Measurements from ENCODE around the gene TAOK1.

Gene TAOK1

DNA sequence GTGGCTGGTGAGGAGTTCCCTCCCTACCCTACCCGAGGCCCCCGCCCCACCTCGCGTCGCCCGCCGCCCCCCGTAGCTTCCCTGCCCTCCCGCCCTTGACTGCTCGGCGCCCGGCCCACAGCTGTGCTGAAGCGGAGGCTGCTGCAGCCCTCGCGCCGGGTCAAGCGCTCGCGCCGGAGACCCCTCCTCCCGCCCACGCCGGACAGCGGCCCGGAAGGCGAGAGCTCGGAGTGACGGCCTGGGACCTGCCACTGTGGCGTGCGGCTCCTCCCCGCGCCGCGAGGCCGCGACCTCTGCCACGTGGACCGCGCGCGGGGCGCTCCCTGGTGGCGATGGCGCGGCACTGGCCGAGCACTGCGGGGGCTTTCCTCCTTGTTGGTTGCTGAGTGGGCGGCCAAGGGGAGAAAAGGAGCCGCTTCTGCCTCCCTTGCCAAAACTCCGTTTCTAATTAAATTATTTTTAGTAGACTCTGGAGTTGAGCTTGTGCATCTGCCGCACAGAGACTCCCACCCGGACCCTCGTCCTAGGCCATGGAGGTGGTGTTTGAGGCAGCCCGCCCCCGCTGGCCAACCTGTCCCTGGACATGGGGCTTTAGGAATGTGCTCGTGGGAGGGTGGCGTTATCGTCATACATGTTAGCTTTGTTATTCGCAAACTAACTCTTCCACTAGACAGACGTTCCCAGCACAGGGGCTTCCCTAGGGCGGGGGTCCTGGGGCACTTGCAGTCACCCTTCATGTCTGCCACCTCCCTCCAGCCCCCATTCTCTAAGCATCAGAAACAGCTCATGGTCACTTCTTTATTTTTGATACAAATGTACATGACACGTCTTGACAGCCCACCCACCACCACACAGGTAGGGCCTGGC lies 182.8 kb downstream of the TAOK1 start:
- DNase-seq: no peak

DNA sequence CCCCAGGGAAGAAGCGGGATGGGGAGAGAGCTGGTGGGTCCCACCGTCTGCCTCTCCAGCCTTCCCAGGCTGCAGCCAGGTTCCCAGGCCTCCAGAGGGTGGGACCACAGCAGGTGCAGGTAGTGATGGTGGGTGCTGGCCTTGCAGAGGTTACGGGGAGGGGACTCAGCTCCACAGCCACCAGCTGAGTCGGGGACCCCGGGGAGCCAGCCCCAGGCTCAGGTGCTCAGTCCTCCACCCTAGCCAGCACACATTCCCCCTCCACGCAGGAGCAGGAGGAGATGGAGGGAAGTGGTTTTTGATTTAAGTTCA lies 183.4 kb downstream of the TAOK1 start:
- no peak for DNase-seq

DNA sequence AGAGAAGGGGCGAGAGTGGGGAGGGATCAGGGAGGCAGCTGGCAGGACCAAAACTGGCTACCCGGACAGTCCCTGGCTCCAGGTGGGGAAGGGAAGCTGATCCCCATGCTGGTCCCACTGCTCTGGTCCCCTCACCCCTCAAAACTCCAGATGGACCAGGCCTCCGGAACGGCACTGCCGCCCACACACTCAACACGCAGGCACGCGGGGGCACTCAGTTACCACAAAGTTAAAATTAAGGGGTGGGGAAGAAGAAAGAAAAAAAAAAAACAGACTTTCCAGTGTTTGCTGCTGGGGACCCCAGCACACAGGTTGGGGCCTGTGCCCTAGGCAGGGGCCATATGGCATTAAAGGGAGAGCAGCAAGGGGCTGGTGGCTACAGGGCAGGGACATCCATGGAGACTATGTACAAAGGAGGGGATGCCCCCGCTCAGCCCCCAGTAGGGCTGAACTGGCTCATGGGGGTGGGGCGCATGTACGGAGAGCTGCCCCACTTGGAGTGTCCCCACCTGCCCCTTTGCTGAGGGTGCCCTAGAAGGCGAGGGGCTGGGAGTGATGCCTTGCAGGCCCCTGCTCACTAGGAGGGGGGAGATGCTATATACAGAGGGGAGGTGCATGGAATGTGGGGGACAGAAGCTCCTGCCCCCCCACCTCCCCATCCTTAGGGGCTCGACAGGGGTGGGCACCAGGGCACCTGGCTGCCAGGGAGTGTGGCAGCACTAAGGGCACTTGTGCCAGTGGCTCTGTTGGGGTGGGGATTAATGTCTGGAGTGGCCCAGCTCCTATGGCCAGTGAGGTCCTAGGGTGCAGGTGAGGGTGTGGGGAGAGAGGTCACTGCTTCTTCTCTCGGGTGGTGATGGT lies 183.9 kb downstream of the TAOK1 start:
- no peak for DNase-seq

DNA sequence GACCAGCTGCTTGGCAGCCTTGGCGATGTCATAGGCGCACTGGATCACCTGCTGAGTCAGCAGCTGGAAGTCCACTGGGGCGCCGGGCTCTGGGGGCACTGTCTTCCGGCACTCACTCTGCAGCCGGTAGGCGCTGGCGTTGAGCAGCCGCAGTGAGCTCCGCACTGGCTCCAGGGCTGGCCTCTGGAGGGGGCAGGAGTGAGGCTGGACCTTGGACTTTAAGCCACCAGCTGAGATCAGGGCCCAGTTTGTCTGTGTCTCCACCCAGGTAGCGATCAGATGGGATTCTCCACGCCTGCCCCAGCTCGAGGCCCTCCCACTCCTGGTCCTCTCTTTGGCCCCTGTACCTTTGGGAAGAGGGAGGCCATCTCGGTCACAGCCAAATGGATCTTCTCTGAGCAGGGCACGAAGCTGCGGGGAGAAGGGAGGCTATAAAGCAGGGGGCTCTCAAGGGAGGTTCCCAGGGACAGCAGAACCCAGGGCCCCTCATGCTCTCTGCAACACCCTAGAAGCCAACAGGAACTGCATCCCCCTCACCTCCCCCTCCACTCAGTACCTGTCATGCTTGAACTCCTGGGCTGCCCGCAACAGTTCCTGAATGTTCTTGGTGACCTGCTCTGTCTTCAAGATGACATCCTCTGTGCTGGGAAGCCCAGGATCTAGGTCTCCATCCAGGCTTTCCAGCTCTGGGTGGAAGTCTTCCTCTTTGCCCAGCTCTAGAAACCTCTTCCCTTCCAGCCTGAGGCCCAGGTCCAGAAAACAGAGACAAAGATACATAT lies 184.8 kb downstream of the TAOK1 start:
- no peak for DNase-seq

DNA sequence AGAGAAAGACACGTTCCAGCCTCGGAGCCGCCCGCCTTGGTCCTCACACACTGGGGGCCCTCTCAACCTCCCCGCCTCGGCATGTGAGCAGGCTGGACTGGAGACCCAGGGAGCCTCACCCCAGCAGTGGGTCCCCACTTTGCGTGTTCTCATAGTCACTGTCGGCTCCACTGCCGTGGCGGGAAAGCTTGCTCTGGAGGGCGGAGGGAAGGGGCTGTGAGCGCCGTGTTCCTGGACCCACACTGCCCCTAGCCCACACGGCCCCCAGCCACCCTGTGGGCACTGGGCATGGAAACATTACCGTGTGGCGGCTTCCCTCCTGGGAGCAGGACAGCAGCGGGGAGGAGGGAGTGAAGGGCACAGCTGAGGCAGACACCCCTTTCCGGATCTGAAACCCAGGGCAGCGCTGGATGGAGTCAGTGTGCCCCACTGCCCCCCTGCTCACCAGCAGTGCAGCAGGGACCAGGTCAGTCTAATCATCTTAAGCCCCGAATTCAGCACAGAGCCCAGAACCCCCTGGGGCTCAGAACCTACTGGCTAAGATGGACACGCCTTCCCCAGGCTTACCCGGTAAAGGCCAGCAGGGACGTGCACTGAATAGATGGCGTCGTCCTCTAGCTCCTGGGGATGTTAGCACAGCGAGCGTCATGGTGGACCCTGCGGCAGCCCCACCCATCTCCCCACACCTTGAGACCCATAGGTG lies 185.5 kb downstream of the TAOK1 start:
- DNase-seq: no peak

DNA sequence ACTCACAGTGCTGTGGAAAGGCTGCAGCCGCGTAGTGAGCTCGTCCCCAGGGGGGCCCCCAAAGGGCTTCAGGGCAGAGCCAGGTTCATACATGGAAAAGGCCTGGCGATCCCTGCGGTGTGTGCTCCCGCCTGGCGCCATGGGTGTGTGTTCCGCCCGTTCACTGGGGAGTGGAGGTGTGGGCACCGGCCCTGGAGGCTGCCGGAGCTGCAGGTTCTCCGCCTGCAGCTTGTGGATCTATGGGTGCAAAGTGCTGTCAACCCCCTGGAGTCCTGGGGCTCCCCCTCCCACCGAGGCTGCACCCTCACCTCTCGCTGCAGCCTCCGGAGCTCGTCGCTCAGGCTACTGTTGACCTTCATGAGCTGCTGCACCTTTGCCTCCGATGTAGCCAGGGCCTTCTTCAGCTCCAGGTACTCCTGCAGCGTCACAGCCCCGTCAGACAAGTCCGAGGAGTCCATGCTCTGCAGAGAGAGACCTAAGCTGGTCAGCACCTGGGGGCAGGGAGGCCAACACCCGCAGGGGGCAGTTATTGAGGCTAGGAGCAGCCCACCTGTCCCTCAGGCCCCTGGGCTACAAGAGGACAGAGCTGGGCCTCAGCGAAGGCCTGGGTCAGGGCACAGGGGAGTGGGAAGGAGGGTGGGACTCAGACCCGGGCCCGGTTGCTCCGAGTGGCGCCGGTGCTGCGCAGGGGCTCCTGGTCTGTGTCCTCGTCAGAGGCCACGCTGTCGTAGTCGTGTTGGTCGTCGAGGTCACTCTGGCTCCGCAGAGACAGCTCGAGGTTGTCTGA lies 186.2 kb downstream of the TAOK1 start:
- no peak for DNase-seq

DNA sequence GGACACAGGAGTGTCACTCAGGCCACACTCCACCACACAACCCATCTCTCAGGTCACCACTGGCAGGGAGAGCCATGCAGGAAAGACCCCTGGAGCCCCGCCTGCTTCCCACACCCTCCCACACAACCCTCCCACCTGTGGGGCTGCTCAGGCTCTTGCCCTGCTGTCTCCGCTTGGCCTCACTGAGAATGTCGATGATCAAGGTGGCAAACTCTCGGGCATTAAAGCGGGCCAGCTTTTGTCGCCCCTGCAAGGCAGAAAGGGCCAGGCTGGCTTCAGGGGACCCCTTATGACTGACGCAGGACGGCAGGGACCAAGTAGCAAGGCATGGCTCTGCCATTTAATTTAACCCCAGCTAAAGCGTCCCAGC lies 186.8 kb downstream of the TAOK1 start:
- DNase-seq: no peak

DNA sequence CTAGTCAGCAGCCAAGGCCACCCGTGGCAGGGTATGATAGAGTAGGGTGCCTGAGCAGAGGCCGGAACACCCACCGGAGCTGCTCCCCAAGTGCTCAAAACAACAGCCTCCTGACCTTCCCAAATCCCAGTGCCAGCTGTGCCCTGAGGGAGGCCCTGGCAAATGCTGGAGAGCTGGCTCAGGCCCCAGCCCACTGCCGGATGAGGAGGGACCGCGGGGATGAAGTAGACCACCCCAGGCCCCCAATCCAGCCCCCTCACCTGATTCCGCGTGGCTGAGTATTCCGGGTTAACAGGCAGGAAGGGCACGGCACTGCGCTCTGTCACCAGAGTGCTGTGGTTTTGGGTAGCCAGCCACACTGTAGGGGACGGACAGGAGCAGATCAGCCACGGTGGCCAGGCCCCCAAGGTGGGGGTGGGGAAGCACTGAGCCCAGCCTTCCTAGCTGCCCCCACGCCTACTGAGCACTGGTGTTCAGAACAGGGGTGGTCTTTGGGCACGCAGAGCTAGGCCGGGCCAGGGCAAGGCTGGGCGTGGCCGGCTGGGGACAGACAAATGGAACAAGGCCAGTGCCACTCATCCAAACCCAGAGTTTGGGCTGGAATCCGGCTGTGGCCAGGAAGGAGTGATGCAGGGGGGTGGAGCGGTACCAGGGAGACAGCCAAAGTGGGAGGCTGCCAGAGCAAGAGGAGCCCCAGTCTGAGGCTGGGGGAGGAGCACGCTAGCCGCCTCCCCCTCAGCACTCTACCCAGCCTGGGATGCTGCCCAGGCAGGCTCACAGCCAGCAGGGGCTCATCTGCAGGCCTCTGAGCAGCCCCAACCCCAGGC lies 187.4 kb downstream of the TAOK1 start:
- no peak for DNase-seq

DNA sequence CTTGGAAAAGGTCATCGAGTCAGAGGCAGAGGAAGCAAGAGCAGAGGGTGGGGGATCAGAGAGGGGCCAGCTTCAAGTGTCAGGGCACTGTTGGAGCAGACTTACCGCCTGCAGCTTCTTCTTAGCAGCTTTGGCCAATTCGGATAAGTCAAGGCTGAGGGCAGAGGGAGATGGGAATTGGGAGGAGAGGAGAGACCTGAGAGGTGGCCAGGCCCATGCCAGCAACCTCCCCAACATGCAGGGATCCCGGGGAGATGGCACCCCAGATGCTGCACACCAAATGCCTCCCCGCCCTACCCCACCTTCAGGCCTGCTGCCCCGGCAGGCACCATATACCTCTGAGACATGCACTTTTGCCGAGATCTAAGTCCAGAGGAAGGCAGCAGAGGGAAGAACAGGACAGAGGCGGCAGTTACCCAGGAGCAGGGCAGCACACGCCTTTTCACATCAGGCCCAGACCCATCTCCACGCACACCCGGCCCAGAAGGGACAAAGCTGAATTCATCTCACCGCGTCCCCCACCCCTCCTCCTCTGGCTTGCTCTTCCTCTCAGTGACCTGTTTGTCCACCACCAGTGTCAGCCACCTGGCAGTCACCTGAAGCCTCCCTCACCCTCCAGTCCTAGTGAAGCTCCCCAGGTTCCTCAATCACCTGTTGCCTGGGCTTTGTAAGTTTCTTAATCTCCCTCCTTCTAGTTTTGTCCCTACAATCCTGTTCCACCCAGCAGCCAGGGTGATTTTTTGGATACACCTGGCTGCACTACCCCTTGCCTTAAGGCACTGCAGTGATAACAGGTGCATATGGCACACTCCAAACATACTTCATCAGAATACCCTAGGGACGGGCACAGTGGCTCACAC lies 188.7 kb downstream of the TAOK1 start:
- DNase-seq: no peak

DNA sequence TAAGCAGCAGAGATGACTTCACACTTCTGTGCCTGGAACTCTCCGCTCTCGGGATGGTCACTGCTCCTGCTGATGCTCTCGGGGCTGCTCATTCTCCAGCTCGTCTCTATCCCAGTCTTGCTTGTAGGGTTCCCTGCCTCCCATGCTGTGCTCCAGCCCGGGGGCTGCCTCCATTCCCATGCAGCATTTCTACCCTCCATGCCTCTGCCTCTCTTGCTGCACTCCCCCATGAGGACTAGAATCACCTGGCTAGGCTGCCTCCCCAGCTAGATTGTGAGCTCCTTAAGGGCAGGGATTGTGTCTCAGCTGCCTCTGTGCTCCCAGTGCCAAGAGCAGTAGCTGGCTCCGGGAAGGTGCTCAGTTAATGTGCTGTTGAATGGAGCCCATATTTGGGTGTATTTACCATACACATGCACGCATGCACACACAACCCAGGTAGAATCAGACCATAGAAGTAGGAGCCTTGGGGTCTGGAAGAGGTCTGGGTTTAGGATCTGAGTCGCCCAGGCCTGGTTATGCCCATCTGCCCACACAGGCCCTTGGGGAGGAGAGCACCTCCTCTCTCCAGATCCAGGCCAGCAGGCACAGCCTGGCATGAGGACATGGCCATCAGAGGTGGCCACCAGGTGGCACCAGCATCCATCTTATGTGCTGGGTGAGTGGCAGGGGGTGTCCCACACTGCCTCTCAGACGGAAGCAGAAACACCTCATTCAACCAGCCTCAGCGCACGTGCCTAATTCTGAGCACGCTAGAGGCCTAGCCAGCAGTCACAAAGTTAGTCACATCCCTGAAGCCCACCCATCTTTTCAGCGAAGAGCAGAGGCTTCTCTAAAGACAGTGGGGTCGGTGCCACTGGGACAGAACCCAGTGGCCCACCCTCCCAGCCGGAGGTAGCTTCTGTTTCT lies 190.0 kb downstream of the TAOK1 start:
- peak; percentile 61 to 84 (median 71) for DNase-seq

DNA sequence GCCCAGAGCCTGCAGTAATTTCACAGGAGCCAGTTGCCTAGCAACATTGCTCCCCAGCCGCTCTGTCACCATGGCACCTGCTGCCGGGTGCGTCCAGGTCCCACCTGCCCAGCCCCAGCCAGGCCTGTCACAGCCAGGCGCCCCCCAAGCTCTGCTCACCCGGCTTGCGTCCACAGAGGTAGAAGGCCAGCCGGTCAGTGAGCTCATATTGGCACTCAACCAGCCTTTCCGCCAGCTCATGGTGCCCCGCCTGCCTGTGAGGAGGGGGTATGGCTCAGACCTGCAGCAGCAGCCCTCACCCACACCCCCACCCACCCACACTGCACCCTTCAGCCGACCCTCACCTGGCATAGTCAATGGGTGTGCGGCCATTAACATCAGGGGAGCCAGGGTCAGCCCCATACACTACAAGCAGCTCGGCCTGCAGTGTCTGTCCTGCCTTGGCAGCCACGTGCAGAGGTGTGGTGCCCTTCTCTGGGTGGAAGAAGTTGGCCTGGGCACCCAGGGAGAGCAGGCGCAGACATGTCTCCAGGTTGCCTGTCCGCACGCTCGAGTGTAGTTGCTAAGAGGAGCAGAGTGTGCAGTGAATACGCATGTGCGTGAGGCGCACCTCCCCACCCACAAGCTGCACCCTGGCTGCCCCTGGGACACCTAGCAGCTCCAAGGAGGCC lies 191.6 kb downstream of the TAOK1 start:
- DNase-seq: peak in 2 of 3 experiments; percentile 62 to 83

DNA sequence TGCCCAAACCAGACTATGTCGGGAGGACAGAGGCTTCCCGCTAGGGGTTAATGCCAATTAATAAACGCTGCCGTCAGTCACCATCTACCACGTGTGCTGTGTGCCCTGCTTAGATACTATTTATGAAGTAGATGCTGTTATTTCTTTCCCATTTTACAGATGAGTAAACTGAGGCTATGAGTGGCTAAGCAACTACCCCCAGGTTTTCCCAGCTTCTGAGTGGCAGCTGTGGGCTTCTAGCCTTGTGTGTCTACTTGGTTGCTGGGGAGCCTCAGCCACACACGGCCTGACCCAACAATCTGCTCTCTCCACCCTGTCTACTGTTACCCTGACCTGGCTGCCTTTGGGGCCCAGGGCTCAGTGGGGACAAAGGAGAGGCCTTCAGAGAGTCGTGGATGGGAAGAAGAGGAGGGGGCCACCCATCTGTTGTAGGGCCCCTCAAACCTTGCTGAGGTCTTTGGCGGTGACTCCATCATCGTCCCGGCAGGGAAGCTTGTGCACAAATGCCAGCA lies 192.1 kb downstream of the TAOK1 start:
- DNase-seq: no peak

DNA sequence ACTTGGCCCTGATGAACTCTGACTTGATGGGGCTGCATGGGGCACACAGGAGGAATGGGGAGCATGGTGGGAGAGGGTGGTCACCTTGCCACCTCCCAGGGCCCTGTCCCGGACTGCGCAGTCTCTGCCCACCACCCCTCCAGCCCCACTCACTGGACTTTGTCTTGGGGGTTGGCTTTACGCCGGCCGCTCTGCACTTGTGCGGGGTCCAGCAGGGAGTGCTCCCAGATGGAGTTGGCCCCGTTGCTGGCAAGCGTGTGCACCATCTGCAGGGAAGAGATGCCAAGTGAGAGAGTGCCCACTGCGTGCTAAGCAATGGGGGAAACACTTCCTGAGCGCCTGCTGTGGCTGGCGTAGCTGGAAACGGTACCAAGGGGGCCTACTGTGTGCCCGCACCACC lies 192.6 kb downstream of the TAOK1 start:
- no peak for DNase-seq

DNA sequence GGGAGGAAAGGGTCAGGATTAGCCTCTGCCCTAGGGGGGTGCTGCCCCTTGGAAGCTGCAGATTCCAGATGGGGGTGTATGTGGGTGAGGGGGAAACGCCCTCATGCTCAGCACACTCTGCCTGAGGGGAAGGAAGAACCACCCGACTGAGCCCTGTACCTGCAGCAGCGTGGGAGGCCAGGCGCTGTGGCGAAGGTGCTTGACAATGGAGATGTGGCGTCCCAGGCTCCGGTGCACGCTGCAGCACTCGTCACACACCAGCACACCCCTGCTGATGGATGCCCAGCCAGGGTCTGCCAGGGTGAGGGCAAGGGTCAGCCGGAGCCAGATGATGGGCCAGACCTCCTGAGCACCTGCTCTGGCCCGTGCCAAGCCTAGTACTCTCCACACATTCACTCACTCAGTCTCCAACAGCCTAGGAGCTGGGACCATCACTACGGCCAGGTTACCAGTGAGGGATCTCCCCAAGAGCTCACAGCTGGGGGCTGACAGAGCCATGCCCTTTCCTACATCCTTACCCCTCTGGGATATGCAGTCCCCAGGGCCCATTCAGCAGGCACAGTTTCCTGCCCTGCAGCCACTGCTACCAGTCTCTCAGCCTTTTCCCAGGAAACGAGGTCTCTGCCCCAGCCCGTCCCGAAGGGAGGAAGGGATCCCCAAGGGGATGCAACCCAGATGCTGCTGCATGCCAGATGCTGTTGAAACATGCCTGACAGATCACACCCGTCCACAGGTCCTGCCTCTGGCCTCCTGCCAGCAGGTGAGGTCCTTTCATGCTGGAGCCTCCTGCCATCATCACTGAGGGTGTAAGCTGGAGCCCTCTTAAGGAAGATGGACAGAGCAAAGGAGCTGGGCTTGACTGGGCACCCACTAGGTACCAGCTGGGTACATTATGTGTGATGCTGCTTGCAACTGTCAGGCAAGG lies 193.4 kb downstream of the TAOK1 start:
- DNase-seq: peak in 1 of 3 experiments; percentile 7

DNA sequence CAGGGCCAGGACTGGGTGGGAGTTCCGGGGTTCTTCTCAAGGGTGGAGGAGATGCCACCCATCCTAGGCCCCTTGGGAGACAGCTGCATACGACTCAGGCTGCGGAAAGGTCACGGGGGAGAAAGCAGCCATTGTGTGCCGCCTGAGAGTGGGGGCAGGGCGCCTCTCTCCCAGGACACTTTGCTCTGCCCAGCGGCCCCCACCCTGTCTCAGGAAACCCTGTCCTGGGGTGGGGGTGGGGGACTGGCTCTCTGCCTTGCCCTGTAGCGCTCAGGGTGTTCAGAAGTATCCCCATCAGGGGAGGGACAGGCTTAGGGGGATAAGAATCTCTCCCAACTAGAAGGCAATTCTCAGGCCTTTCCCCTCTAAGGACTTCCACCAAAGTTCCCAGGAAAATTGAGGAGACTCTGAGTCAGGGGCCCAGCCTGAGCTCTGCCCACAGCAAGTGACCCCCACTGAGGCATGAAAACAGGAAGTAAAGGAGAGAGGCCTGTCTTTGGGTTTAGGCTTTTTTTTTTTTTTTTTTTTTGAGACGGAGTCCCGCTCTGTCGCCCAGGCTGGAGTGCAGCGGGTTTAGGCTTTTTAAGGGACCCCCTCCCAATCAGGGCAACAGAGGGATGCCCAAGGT lies 194.4 kb downstream of the TAOK1 start:
- no peak for DNase-seq

DNA sequence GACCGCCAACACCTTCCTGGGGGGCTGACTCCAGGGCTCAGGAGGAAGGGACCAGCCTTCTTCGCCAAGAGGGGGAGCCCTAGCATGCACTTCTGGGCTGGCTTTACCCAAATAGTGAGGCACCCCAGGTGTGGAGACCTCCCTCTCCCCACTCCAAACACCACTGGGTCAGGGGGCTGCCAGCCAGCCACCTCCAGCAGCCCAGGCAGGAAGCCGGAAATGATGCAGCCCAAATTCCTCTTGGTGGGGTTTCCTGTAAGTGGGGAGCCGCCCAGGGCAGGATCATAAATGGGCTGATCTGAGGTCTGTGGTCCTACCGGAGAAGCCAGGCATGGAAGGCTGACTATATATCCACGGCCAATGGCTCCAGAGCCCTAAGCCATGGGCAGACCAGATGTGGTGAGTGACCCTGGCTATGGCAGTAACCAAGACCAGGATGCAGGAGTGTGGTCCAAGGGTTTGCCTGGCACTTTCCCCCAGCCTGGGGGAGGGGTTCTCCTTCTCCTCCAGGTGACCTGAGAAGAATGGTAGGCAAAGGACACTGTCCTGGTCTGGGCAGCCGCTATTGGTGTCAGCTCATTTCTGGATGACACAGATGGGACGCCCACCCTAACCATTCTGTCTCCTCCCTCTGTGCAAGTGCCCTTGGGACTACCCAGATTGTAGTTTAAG lies 195.1 kb downstream of the TAOK1 start:
- no peak for DNase-seq

All from NCI-H1417 (cell line).